Peyer's patch (tissue), 4 donors: ENCODE data around the gene DNAH2. TPM values are rescaled to one million over a fixed set of nuclear protein-coding genes. Genes with fewer than 3 reads are reported as not detected.

Source experiments
- DNase-seq, 3 donors: peaks; one replicate each; pipeline ENCODE4 v3.0.0-alpha.2; 2017 to 2019
- H3K27ac ChIP-seq, 4 donors: fragments of 200-600 bp; sonication (generic); one replicate each; pipeline ENCODE4 v1.5.1; 2016 to 2019
- H3K27me3 ChIP-seq, 2 donors: fragments of 200-600 bp; sonication (generic); one replicate each; pipeline ENCODE4 v1.5.1; 2019
- H3K36me3 ChIP-seq, 3 donors: fragments of 200-600 bp; sonication (generic); one replicate each; pipeline ENCODE4 v1.5.1; 2016 to 2019
- H3K4me1 ChIP-seq, 4 donors: fragments of 200-600 bp; sonication (generic); one replicate each; pipeline ENCODE4 v1.5.1; 2016 to 2019
- H3K4me3 ChIP-seq, 4 donors: fragments of 200-600 bp; sonication (generic); 1 replicate in 3 of 4; 2 replicates in 1 of 4; pipeline ENCODE4 v1.5.1; 2016 to 2019; ENCODE audit warnings: mild to moderate bottlenecking in 1 of 4
- H3K9me3 ChIP-seq, 4 donors: fragments of 200-600 bp; sonication (generic); one replicate each; pipeline ENCODE4 v1.5.1; 2016 to 2019; ENCODE audit warnings: mild to moderate bottlenecking in 1 of 4
- CTCF ChIP-seq, 6 experiments: fragments of 450-650 bp in 4 of 6; fragments of 200-600 bp in 2 of 6; sonication (generic) in 1 of 6; IDR thresholded peaks; one replicate each; pipeline ENCODE4 v1.5.1; 2017 to 2019; ENCODE audit warnings: antibody characterized with exemption in 6 of 6, mild to moderate bottlenecking in 3 of 6, moderate library complexity in 1 of 6
- POLR2A ChIP-seq, 2 donors: fragments of 450-650 bp; IDR thresholded peaks; one replicate each; pipeline ENCODE4 v1.5.1; 2017; ENCODE audit warnings: antibody characterized with exemption in 2 of 2, mild to moderate bottlenecking in 2 of 2, moderate library complexity in 2 of 2
- total RNA-seq, 4 donors: library from RNA; depleted of rRNA; stranded (reverse); fragments of >200 nt; gene quantifications; one replicate each; pipeline ENCODE4 v1.1.0, GENCODE V29; 2016

The DNAH2 gene
- total RNA-seq, 4 donors from 2014 or later = 0.18 to 0.83 TPM; not detected in 2

- H3K4me3 ChIP-seq = no peak overlapping the region
- H3K27ac ChIP-seq = no peak overlapping the region
- no peak for DNase-seq
- H3K9me3 ChIP-seq = peaks cover 0 to 8% (median 3%) of the 10 kb centered on the region in 4 donors
- no peaks in the 10 kb centered on the region for H3K4me1 ChIP-seq
- peaks cover 0 to 38% (median 3%) of the 10 kb centered on the region in 3 donors for H3K36me3 ChIP-seq
- TF ChIP-seq POLR2A (IDR thresholded peaks at IDR 0.05) = no peak
- no peak for TF ChIP-seq CTCF (IDR thresholded peaks at IDR 0.05)
- H3K27me3 ChIP-seq = no peaks in the 10 kb centered on the region
Measured at GRCh38 chr17:7677388-7678067, 40.0 kb upstream of the DNAH2 start.

- H3K4me3 ChIP-seq = peak overlapping the region; percentile 73 to 95 (median 82)
- H3K27ac ChIP-seq = peak overlapping the region; percentile 93 to 98 (median 96)
- no peak for DNase-seq
- no peaks in the 10 kb centered on the region for H3K9me3 ChIP-seq
- H3K36me3 ChIP-seq = no peaks in the 10 kb centered on the region
- no peaks in the 10 kb centered on the region for H3K27me3 ChIP-seq
- peaks cover 0 to 27% (median 11%) of the 10 kb centered on the region in 4 donors for H3K4me1 ChIP-seq
- no peak for TF ChIP-seq POLR2A (IDR thresholded peaks at IDR 0.05)
- TF ChIP-seq CTCF (IDR thresholded peaks at IDR 0.05) = no peak
Measured at GRCh38 chr17:7684851-7685532, 32.6 kb upstream of the DNAH2 start.

- Histone ChIP-seq H3K27me3 (no peaks in the 10 kb centered on the region), H3K4me3 (peak overlapping the region; percentile 73 to 95 (median 82)), H3K4me1 (peaks cover 0 to 27% (median 11%) of the 10 kb centered on the region in 4 donors), H3K36me3 (no peaks in the 10 kb centered on the region), H3K27ac (peak overlapping the region; percentile 93 to 98 (median 96)), H3K9me3 (no peaks in the 10 kb centered on the region)
- TF ChIP-seq CTCF (IDR thresholded peaks at IDR 0.05) (no peak), POLR2A (IDR thresholded peaks at IDR 0.05) (peak; percentile 67 to 75)
- peak; percentile 90 to 96 (median 94) for DNase-seq
Measured at GRCh38 chr17:7685533-7686221, 31.9 kb upstream of the DNAH2 start.

GRCh38 chr17:7686222-7687071 is 31.1 kb upstream of the DNAH2 start:
- H3K9me3 ChIP-seq = no peaks in the 10 kb centered on the region
- peak overlapping the region; percentile 73 to 95 (median 82) for H3K4me3 ChIP-seq
- no peaks in the 10 kb centered on the region for H3K27me3 ChIP-seq
- H3K4me1 ChIP-seq = peaks cover 0 to 27% (median 11%) of the 10 kb centered on the region in 4 donors
- H3K27ac ChIP-seq = peak overlapping the region; percentile 93 to 98 (median 96)
- TF ChIP-seq CTCF (IDR thresholded peaks at IDR 0.05) (no peak), POLR2A (IDR thresholded peaks at IDR 0.05) (peak; percentile 71 to 93)
- DNase-seq = peak; percentile 77 to 87 (median 81)
- peaks cover 0 to under 1% (median 0%) of the 10 kb centered on the region in 3 donors for H3K36me3 ChIP-seq
